Retinal pigment epithelial cell (primary cell): ENCODE results near the gene EPHA1.
A peak's percentile ranks its signal among the peaks of the same experiment; 100 is the strongest.
"Not testable (repeated sequence)": the region's sequence is repeated elsewhere in the genome, so short reads cannot be mapped to it uniquely, and the experiment has no call there.

ENCODE experiments used
- DNase-seq: peaks from one replicate; pipeline ENCODE4 v3.0.0-alpha.2; 2010; ENCODE audit warnings: low read depth
- H3K4me3 ChIP-seq: 2 replicates; pipeline ENCODE4 v1.5.1; 2011; ENCODE audit warnings: mild to moderate bottlenecking, low read length, control low read depth, moderate library complexity
- CTCF ChIP-seq: conservative IDR thresholded peaks from 2 replicates; pipeline ENCODE4 v1.5.1; 2011; ENCODE audit warnings: low read depth, low read length, control low read depth, inconsistent platforms

Gene EPHA1

GRCh38 chr7:143418681-143419458 lies 10.2 kb upstream of the EPHA1 start:
- no peak overlapping the region for H3K4me3 ChIP-seq
- DNase-seq = no peak
- no peak for TF ChIP-seq CTCF

DNA sequence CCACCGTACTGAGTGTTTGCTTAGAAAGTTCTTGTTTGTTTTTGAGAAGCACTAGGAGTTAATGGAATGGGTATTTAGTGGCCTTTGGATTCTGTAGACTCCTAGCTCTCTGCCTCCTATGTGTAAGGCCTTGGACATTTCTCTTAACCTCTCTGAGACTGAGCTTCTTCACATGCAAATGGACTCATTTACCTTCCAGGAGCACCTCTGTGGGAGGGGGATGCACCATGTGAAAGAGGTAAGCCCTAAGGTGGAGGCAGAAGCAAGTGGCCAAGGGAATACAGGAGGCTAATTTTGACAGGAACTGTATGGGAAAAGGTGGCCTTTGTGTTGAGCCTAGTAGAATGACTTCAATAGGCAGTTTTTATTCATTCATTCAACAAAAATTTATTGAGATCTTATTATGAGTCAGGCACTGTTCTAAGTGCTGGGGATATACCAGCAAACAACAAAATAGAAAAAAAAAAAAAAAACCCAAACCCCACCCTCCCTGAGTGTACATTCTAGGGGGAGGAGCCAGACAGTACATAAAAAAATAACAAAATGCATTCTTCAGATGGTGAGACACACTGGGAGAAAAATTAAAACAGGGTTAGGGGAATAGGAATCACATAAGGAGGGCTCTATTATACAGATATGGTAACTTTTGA lies 9.2 kb upstream of the EPHA1 start:
- TF ChIP-seq CTCF = no peak
- no peak overlapping the region for H3K4me3 ChIP-seq
- no peak for DNase-seq

DNA sequence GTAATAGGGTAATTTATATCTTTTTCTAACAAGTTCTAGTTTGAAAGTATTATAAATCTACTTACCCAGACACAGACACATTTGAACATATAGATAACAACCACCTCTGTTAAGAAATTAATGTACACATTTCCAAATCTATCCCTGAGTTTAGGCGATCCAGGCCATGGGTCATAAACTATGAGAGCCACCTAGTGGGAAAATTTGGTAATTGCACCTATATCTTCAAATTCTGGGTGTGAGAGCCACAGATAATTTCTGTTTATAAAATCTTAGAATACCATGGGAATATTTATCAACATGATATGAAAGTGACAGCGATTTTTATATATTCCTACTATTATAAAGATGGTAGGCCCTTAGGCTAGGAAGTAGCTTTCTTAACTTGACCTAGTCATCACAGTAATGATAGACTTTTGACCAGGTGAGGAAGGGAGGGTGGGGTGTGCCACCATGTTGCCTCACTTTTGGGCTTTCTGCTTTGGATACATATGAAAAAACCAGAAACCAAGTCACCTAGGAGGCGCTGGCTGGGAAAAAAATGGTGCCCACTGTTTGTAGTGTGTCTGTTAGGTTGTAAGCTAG lies 8.0 kb upstream of the EPHA1 start:
- H3K4me3 ChIP-seq = no peak overlapping the region
- TF ChIP-seq CTCF = peak; percentile 77
- no peak for DNase-seq

DNA sequence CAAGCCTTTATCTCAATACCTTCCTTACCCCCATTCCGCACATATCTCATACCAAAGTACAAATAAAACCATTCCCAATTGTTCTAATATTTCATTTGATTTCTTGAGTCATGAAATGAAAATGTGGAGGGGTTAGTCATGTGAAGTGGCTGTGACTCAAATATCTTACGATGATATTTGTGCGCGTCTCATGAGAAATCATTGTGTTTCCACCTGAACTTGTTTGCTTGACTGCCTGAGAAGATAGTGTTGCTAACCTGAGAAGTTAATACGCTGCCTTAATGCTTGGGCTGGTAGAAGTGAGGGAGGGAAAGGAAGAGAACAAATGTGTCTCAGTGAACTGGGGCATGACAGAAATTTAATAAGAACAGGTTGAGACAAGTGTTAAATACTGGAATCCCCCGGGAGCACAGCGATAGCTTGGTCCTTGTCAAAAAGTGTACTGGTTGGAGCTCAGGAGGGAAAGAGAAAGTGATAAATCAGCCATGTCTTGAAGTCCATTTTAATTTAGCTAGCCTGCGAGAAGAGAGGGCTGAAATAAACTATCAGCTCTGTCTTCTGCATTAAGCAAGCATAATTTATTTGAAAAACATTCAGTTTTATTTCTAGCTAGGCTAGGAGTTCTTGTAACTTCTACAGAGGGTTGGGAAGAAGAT lies 7.2 kb upstream of the EPHA1 start:
- TF ChIP-seq CTCF = no peak
- H3K4me3 ChIP-seq = no peak overlapping the region
- no peak for DNase-seq

- H3K4me3 ChIP-seq, DNase-seq: not testable (repeated sequence)
These were observed 6.6 kb upstream of the EPHA1 start for GRCh38 chr7:143415209-143415608.

- H3K4me3 ChIP-seq = no peak overlapping the region
- TF ChIP-seq CTCF = no peak
- no peak for DNase-seq
These were observed 4.5 kb upstream of the EPHA1 start for GRCh38 chr7:143413123-143413522.

- H3K4me3 ChIP-seq = no peak overlapping the region
- DNase-seq = no peak
- no peak for TF ChIP-seq CTCF
These were observed 3.5 kb upstream of the EPHA1 start for GRCh38 chr7:143411976-143412708.
